ENCODE results near the gene ROR1. TPM values are rescaled to one million over a fixed set of nuclear protein-coding genes. Genes with fewer than 3 reads are reported as not detected.

ROR1 gene
- total RNA-seq (not detected), polyA plus RNA-seq (not detected)

DNA sequence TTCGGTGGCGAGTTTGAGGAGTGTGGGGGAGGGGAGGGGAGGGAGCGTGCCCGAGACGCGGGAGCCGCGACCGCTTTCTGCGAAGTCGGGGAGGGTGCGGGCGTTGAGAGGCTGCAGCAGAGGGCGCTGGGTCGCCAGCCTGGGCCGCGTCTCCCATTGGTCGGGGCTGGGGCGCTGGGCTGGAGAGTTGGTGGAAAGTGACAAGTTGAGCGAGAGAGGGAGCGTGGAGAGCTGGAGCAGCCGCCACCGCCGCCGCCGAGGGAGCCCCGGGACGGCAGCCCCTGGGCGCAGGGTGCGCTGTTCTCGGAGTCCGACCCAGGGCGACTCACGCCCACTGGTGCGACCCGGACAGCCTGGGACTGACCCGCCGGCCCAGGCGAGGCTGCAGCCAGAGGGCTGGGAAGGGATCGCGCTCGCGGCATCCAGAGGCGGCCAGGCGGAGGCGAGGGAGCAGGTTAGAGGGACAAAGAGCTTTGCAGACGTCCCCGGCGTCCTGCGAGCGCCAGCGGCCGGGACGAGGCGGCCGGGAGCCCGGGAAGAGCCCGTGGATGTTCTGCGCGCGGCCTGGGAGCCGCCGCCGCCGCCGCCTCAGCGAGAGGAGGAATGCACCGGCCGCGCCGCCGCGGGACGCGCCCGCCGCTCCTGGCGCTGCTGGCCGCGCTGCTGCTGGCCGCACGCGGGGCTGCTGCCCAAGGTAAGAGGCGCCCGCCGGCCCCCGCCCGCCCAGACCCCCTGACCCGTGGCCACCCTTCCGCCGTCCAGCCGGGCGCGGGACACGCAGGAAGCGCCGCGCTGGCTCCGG, at the start of gene ROR1:
TSS of gene ROR1 (plus strand) at position 203 of the 802 bp plus-strand sequence.
- Histone ChIP-seq H3K27me3 (ENCODE audit: insufficient read depth, low read length, poor library complexity, severe bottlenecking) (peaks cover 23% of the 10 kb centered on the region), H3K27ac (ENCODE audit: low read depth, low read length) (no peak within 1 kb of the TSS), H3K9me3 (ENCODE audit: low read length) (no peaks in the 10 kb centered on the region), H3K36me3 (ENCODE audit: insufficient read depth, low read length) (no peaks in the 10 kb centered on the region), H3K4me1 (ENCODE audit: insufficient read depth, low read length) (no peaks in the 10 kb centered on the region), H3K4me3 (ENCODE audit: low read length) (no peak within 1 kb of the TSS)
- H3K27me3 Mint-ChIP-seq, result peaks cover 43 to 70% of the 10 kb centered on the region in 2 donors
- CTCF ChIA-PET, result no interaction called here
- no peak within 1 kb of the TSS for H3K27ac Mint-ChIP-seq
- no peaks in the 10 kb centered on the region for H3K9me3 Mint-ChIP-seq
- peak within 1 kb of the TSS in 6 of 7 donors; percentile 2 to 56 (median 23) for H3K4me3 Mint-ChIP-seq
- peak in 1 of 5 donors; percentile 4 for DNase-seq
- peaks cover 8 to 17% (median 10%) of the 10 kb centered on the region in 3 donors for H3K4me1 Mint-ChIP-seq
- peaks cover 0 to 1% (median 0%) of the 10 kb centered on the region in 3 donors for H3K36me3 Mint-ChIP-seq
- POLR2A ChIA-PET, result no interaction called here

DNA sequence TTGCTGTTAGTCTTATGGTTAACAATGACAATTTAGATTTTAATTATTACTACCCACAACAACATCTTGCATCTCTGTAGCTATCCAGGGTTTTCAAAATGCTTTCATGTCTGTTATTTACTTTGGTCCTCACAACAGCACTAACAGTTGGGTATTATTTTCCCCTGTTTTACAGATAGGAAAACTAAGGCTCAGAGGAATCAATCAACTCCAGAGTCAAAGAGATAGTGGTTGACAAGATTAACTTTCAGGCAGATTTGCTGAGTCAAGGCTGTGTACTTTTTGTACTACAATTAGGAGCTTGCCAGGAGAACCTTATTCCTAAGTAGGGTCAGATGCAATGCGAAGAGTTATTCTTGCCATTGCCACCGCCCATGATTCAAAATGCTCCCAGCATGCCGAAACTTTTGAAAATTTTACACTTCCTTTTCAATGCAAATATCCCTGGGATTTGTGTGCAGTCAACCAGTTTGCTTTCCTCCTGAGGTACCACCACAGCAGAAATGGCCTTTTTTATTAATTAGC, 49.4 kb upstream of the ROR1 start:
- H3K27me3 ChIP-seq (ENCODE audit: insufficient read depth, low read length, poor library complexity, severe bottlenecking), result no peaks in the 10 kb centered on the region
- no peaks in the 10 kb centered on the region for H3K36me3 ChIP-seq (ENCODE audit: insufficient read depth, low read length)
- H3K9me3 ChIP-seq (ENCODE audit: low read length), result no peaks in the 10 kb centered on the region
- Mint-ChIP-seq H3K27ac (no peak overlapping the region), H3K4me3 (no peak overlapping the region), H3K36me3 (no peaks in the 10 kb centered on the region), H3K9me3 (no peaks in the 10 kb centered on the region), H3K27me3 (peaks cover 4 to 6% of the 10 kb centered on the region in 2 donors), H3K4me1 (no peaks in the 10 kb centered on the region)
- POLR2A ChIA-PET, result no interaction called here
- no peak overlapping the region for H3K4me3 ChIP-seq (ENCODE audit: low read length)
- CTCF ChIA-PET, result no interaction called here
- DNase-seq, result no peak
- no peaks in the 10 kb centered on the region for H3K4me1 ChIP-seq (ENCODE audit: insufficient read depth, low read length)
- no peak overlapping the region for H3K27ac ChIP-seq (ENCODE audit: low read depth, low read length)

DNA sequence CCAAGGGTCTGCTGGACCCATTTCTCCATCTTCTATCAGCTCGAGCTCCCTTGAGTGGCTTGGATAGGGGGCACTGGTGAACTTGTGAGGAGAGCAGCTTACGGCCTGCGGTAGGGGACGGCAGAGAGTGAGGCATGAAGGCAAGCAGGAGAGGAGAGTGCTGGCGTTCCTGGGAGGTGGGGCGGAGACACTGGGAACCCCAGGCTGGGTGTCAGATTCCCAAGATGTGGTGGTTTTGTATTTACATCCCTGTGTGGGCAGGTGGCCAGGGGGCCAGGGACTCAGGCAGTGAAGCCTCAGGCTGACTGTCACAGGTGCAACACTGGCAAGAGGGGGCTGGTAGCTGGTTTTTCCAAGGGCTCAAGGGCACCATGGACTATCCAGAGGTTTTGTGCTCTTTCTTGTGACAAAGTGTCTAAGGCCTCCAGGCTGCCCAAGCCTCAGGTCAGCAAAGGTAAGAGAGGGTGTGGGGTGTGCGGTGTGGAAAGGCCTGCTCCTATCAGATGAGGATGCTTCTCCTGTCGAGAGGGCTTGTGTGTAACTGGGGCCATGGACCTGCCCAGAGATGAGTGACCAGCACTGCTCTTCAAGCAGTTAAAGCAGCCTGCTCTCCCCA, 45.1 kb upstream of the ROR1 start:
- H3K4me3 ChIP-seq (ENCODE audit: low read length), result no peak overlapping the region
- no peak overlapping the region for H3K27ac ChIP-seq (ENCODE audit: low read depth, low read length)
- no peak overlapping the region for H3K4me3 Mint-ChIP-seq
- no peak overlapping the region for H3K27ac Mint-ChIP-seq
- H3K27me3 ChIP-seq (ENCODE audit: insufficient read depth, low read length, poor library complexity, severe bottlenecking), result no peaks in the 10 kb centered on the region
- H3K36me3 ChIP-seq (ENCODE audit: insufficient read depth, low read length), result no peaks in the 10 kb centered on the region
- no peak for DNase-seq
- H3K9me3 ChIP-seq (ENCODE audit: low read length), result no peaks in the 10 kb centered on the region
- peaks cover 3 to 10% of the 10 kb centered on the region in 2 donors for H3K27me3 Mint-ChIP-seq
- H3K36me3 Mint-ChIP-seq, result no peaks in the 10 kb centered on the region
- H3K4me1 Mint-ChIP-seq, result no peaks in the 10 kb centered on the region
- no peaks in the 10 kb centered on the region for H3K4me1 ChIP-seq (ENCODE audit: insufficient read depth, low read length)
- POLR2A ChIA-PET, result no interaction called here
- CTCF ChIA-PET, result no interaction called here
- H3K9me3 Mint-ChIP-seq, result no peaks in the 10 kb centered on the region

DNA sequence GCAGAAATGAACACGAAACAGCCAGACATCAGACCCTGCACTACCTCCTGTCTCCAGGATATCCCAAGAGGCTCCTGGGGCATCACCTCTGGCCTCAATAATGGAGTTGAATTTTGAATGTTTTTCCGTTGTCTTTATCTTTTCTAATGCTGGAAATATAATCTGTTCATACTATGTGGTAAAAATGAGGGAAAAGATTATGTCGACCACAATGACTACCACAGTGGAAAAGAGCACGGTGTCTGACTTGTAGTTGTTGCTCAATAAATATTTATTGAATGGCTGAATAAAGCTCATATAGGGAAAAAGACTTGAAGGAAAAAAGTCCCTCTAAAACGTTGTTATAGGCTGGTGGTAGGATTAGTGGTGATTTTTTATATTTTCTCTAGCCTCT, 44.6 kb upstream of the ROR1 start:
- H3K4me1 Mint-ChIP-seq, result no peaks in the 10 kb centered on the region
- ChIA-PET CTCF (no interaction called here), POLR2A (no interaction called here)
- H3K4me3 Mint-ChIP-seq, result no peak overlapping the region
- H3K27ac Mint-ChIP-seq, result no peak overlapping the region
- Histone ChIP-seq H3K4me1 (ENCODE audit: insufficient read depth, low read length) (no peaks in the 10 kb centered on the region), H3K36me3 (ENCODE audit: insufficient read depth, low read length) (no peaks in the 10 kb centered on the region), H3K4me3 (ENCODE audit: low read length) (no peak overlapping the region), H3K9me3 (ENCODE audit: low read length) (no peaks in the 10 kb centered on the region), H3K27ac (ENCODE audit: low read depth, low read length) (no peak overlapping the region), H3K27me3 (ENCODE audit: insufficient read depth, low read length, poor library complexity, severe bottlenecking) (no peaks in the 10 kb centered on the region)
- H3K36me3 Mint-ChIP-seq, result no peaks in the 10 kb centered on the region
- H3K9me3 Mint-ChIP-seq, result peaks cover 0 to 1% (median 0%) of the 10 kb centered on the region in 5 donors
- no peak for DNase-seq
- H3K27me3 Mint-ChIP-seq, result peaks cover 1 to 10% of the 10 kb centered on the region in 2 donors

DNA sequence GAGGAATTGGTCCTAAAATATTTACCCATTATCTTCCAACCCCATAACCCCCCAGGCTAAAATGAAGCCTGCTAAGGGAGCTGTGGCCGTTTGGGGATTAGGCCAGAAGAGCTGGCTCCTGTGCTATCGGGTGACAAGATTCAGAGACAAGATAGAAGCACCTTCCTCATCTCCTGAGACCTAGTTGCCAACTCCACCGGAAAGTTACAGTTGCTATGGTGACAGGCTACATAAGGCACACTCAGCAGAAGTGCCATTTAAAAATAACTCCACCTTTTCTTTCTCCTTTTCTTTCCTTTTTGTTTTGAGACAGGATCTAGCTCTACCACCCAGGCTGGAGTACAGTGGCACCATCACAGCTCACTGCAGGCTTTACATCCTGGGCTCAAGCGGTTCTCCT, 43.6 kb upstream of the ROR1 start:
- H3K9me3 ChIP-seq (ENCODE audit: low read length), result no peaks in the 10 kb centered on the region
- ChIA-PET CTCF (no interaction called here), POLR2A (no interaction called here)
- no peaks in the 10 kb centered on the region for H3K27me3 ChIP-seq (ENCODE audit: insufficient read depth, low read length, poor library complexity, severe bottlenecking)
- Mint-ChIP-seq H3K9me3 (peaks cover 0 to 8% (median 0%) of the 10 kb centered on the region in 5 donors), H3K4me3 (no peak overlapping the region), H3K4me1 (no peaks in the 10 kb centered on the region), H3K36me3 (no peaks in the 10 kb centered on the region), H3K27ac (peak overlapping the region in 1 of 8 donors; percentile 51), H3K27me3 (peaks cover 3 to 10% of the 10 kb centered on the region in 2 donors)
- H3K4me1 ChIP-seq (ENCODE audit: insufficient read depth, low read length), result no peaks in the 10 kb centered on the region
- no peak for DNase-seq
- no peak overlapping the region for H3K4me3 ChIP-seq (ENCODE audit: low read length)
- H3K27ac ChIP-seq (ENCODE audit: low read depth, low read length), result no peak overlapping the region
- H3K36me3 ChIP-seq (ENCODE audit: insufficient read depth, low read length), result no peaks in the 10 kb centered on the region

DNA sequence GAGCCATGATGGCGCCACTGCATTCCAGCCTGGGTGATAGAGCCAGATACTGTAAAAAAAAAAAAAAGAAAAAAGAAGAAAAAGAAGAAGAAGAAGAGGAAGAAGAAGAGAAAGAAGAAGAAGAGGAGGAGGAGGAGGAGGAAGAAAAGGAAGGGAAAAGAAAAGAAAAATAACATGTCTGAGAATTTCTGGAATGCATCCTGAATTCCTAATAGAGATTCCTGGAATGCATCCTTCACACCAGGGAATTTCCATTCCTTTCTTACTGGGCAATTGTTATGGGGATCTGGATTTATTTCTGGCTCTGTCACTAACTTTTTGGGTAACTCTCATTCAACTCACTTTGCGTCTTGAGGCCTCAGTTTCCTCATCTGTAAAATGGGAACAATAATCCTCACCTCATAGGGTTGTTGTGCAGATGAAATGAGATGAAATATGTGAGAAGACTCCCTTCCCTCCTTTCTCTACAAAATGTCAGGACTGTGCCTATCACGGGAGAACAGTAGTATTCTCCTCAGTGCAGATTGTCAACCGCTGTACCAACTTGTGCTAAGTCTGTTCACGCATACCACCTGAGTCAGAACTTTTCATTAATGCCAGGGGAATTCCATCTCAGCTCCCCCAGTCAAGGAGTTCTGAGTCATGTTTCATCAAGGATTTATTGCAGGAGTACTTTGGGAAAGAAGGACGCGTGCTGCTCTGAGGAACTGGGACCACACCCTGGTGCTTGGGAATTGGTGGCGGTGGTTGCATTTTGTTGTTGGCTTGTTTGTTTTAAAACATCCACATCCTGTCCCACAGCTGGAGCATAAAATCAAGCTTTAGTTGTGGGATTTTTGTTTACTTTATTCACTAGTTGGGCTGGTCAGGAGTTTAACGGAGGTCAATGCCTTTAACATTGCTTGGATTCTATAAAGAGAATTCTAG, 42.4 kb upstream of the ROR1 start:
- H3K4me3 Mint-ChIP-seq, result no peak overlapping the region
- CTCF ChIA-PET, result no interaction called here
- POLR2A ChIA-PET, result no interaction called here
- H3K27ac Mint-ChIP-seq, result no peak overlapping the region
- no peaks in the 10 kb centered on the region for H3K36me3 Mint-ChIP-seq
- H3K27me3 Mint-ChIP-seq, result peaks cover 5 to 14% of the 10 kb centered on the region in 2 donors
- DNase-seq, result no peak
- Histone ChIP-seq H3K4me1 (ENCODE audit: insufficient read depth, low read length) (no peaks in the 10 kb centered on the region), H3K27me3 (ENCODE audit: insufficient read depth, low read length, poor library complexity, severe bottlenecking) (no peaks in the 10 kb centered on the region), H3K9me3 (ENCODE audit: low read length) (no peaks in the 10 kb centered on the region), H3K27ac (ENCODE audit: low read depth, low read length) (no peak overlapping the region), H3K36me3 (ENCODE audit: insufficient read depth, low read length) (no peaks in the 10 kb centered on the region), H3K4me3 (ENCODE audit: low read length) (no peak overlapping the region)
- peaks cover 1 to 12% (median 6%) of the 10 kb centered on the region in 5 donors for H3K9me3 Mint-ChIP-seq
- H3K4me1 Mint-ChIP-seq, result no peaks in the 10 kb centered on the region

DNA sequence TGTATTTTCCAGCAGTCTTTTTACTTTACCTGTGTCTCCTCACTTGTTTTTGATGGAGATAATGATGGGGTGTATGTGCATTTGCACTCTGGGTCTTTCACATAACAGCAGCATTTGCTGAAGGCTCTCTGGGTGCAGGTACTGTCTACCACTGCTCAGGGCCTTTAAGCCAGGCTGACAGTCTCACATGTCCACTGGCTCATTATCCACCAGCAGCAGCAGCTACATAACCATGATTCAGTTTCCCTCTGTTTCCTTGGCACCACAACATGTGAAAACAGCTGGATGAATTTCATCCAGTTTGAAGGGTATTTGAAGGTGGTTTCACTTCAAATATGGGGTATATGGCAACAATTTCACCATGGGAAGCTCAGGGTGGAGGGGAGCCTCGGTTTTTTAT, 41.2 kb upstream of the ROR1 start:
- no peak for DNase-seq
- peaks cover 5 to 17% of the 10 kb centered on the region in 2 donors for H3K27me3 Mint-ChIP-seq
- Histone ChIP-seq H3K36me3 (ENCODE audit: insufficient read depth, low read length) (no peaks in the 10 kb centered on the region), H3K27me3 (ENCODE audit: insufficient read depth, low read length, poor library complexity, severe bottlenecking) (no peaks in the 10 kb centered on the region), H3K4me3 (ENCODE audit: low read length) (no peak overlapping the region), H3K4me1 (ENCODE audit: insufficient read depth, low read length) (no peaks in the 10 kb centered on the region), H3K27ac (ENCODE audit: low read depth, low read length) (no peak overlapping the region), H3K9me3 (ENCODE audit: low read length) (no peaks in the 10 kb centered on the region)
- H3K4me3 Mint-ChIP-seq, result no peak overlapping the region
- H3K36me3 Mint-ChIP-seq, result no peaks in the 10 kb centered on the region
- ChIA-PET POLR2A (no interaction called here), CTCF (no interaction called here)
- H3K4me1 Mint-ChIP-seq, result no peaks in the 10 kb centered on the region
- H3K27ac Mint-ChIP-seq, result no peak overlapping the region
- peaks cover 2 to 15% (median 6%) of the 10 kb centered on the region in 5 donors for H3K9me3 Mint-ChIP-seq

DNA sequence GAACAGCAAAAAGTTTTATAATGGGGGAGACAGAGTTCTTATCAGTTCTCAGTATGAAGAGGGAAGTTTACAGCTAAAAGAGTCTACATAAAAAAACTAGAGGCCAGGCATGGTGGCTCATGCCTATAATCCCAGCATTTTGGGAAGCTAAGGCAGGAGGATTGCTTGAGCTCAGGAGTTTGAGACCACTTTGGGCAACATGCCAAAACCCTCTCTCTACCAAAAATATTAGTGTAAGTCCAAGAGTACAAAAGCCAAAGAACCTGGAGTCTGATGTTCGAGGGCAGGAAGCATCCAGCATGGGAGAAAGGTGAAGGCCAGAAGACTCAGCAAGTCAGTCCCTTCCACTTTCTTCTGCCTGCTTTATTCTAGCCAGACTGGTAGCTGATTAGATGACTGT, 35.0 kb upstream of the ROR1 start:
- ChIA-PET POLR2A (no interaction called here), CTCF (no interaction called here)

More for the DNA sequence above, 35.0 kb upstream of the ROR1 start:
- Histone ChIP-seq H3K36me3 (ENCODE audit: insufficient read depth, low read length) (no peaks in the 10 kb centered on the region), H3K4me1 (ENCODE audit: insufficient read depth, low read length) (no peaks in the 10 kb centered on the region), H3K9me3 (ENCODE audit: low read length) (no peaks in the 10 kb centered on the region), H3K27ac (ENCODE audit: low read depth, low read length) (no peak overlapping the region), H3K4me3 (ENCODE audit: low read length) (no peak overlapping the region), H3K27me3 (ENCODE audit: insufficient read depth, low read length, poor library complexity, severe bottlenecking) (no peaks in the 10 kb centered on the region)
- H3K27me3 Mint-ChIP-seq, result peaks cover 17 to 52% of the 10 kb centered on the region in 2 donors
- no peak overlapping the region for H3K4me3 Mint-ChIP-seq
- peaks cover 3 to 15% (median 11%) of the 10 kb centered on the region in 5 donors for H3K9me3 Mint-ChIP-seq
- no peak overlapping the region for H3K27ac Mint-ChIP-seq
- no peaks in the 10 kb centered on the region for H3K36me3 Mint-ChIP-seq
- no peak for DNase-seq
- peaks cover 0 to 1% (median 0%) of the 10 kb centered on the region in 3 donors for H3K4me1 Mint-ChIP-seq

Measured in CD8-positive, alpha-beta memory T cell (primary cell).